ENCODE results near the gene ID2.

ID2 gene

GRCh38 chr2:8643250-8643995 is 38.4 kb upstream of the ID2 start:
- TF ChIP-seq, protein P1, sequence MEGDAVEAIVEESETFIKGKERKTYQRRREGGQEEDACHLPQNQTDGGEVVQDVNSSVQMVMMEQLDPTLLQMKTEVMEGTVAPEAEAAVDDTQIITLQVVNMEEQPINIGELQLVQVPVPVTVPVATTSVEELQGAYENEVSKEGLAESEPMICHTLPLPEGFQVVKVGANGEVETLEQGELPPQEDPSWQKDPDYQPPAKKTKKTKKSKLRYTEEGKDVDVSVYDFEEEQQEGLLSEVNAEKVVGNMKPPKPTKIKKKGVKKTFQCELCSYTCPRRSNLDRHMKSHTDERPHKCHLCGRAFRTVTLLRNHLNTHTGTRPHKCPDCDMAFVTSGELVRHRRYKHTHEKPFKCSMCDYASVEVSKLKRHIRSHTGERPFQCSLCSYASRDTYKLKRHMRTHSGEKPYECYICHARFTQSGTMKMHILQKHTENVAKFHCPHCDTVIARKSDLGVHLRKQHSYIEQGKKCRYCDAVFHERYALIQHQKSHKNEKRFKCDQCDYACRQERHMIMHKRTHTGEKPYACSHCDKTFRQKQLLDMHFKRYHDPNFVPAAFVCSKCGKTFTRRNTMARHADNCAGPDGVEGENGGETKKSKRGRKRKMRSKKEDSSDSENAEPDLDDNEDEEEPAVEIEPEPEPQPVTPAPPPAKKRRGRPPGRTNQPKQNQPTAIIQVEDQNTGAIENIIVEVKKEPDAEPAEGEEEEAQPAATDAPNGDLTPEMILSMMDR (conservative IDR thresholded peaks at IDR 0.05; ENCODE audit: low read depth, low read length), result no peak
- H3K79me2 ChIP-seq (ENCODE audit: insufficient read depth, low read depth), result no peaks in the 10 kb centered on the region
- H2AFZ ChIP-seq (ENCODE audit: low read depth), result no peak overlapping the region
- H3K4me3 ChIP-seq (IDR thresholded peaks at IDR 0.05; ENCODE audit: insufficient read depth, low read depth, low read length), result no peak overlapping the region
- H3K4me2 ChIP-seq, result no peak overlapping the region
- no peaks in the 10 kb centered on the region for H3K27me3 ChIP-seq (ENCODE audit: insufficient read depth, low read depth)
- no peak overlapping the region for H3K27ac ChIP-seq
- H3K36me3 ChIP-seq (ENCODE audit: insufficient read depth), result no peaks in the 10 kb centered on the region
- H3K9ac ChIP-seq, result no peak overlapping the region
- no peaks in the 10 kb centered on the region for H4K20me1 ChIP-seq (ENCODE audit: insufficient read depth)
- H3K4me1 ChIP-seq (ENCODE audit: low read depth, poor library complexity, severe bottlenecking), result no peaks in the 10 kb centered on the region

GRCh38 chr2:8643996-8644356 is 37.9 kb upstream of the ID2 start:
- Histone ChIP-seq H4K20me1 (ENCODE audit: insufficient read depth) (no peaks in the 10 kb centered on the region), H3K27me3 (ENCODE audit: insufficient read depth, low read depth) (no peaks in the 10 kb centered on the region), H3K9ac (no peak overlapping the region), H3K36me3 (ENCODE audit: insufficient read depth) (no peaks in the 10 kb centered on the region), H3K4me2 (no peak overlapping the region), H3K27ac (no peak overlapping the region), H2AFZ (ENCODE audit: low read depth) (no peak overlapping the region), H3K4me3 (IDR thresholded peaks at IDR 0.05; ENCODE audit: insufficient read depth, low read depth, low read length) (no peak overlapping the region), H3K79me2 (ENCODE audit: insufficient read depth, low read depth) (no peaks in the 10 kb centered on the region), H3K4me1 (ENCODE audit: low read depth, poor library complexity, severe bottlenecking) (no peaks in the 10 kb centered on the region)
- TF ChIP-seq, protein P1 (conservative IDR thresholded peaks at IDR 0.05; ENCODE audit: low read depth, low read length), result no peak

DNA sequence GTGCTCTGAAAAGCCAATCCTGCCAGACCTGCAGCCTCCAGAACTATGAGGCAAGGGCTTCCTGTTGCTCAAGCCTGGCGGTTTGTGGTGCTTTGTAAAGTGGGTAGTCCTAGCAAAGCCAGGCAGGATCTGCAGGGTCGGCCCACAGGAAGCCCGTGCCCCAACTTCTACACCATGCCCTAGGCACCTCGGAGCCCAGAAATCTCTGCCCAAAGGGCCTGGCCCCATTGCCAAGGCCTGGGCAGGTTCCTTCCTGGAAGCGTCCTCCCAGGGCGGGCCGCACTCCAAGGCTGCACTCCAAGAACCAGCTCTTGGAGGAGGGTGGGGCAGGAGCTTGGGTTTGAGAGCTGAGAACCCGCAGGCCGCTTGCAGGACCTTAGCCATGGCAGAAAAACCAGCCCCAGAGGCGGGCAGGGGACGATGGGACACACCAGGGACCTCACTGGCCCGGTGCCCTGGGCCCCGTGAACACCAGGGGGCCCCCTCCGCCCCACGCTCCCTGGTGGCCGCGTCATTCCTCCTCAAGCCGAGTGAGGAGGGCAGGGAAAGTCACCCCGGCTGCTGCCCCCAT is 37.2 kb upstream of the ID2 start:
- no peak overlapping the region for H3K9ac ChIP-seq
- no peaks in the 10 kb centered on the region for H4K20me1 ChIP-seq (ENCODE audit: insufficient read depth)
- H3K4me3 ChIP-seq (IDR thresholded peaks at IDR 0.05; ENCODE audit: insufficient read depth, low read depth, low read length), result no peak overlapping the region
- no peak overlapping the region for H3K27ac ChIP-seq
- H2AFZ ChIP-seq (ENCODE audit: low read depth), result no peak overlapping the region
- TF ChIP-seq, protein P1 (conservative IDR thresholded peaks at IDR 0.05; ENCODE audit: low read depth, low read length), result no peak
- H3K4me2 ChIP-seq, result no peak overlapping the region
- H3K27me3 ChIP-seq (ENCODE audit: insufficient read depth, low read depth), result no peaks in the 10 kb centered on the region
- H3K4me1 ChIP-seq (ENCODE audit: low read depth, poor library complexity, severe bottlenecking), result no peaks in the 10 kb centered on the region
- no peaks in the 10 kb centered on the region for H3K79me2 ChIP-seq (ENCODE audit: insufficient read depth, low read depth)
- no peaks in the 10 kb centered on the region for H3K36me3 ChIP-seq (ENCODE audit: insufficient read depth)

GRCh38 chr2:8645176-8645831 is 36.6 kb upstream of the ID2 start:
- Histone ChIP-seq H2AFZ (ENCODE audit: low read depth) (no peak overlapping the region), H3K4me3 (IDR thresholded peaks at IDR 0.05; ENCODE audit: insufficient read depth, low read depth, low read length) (no peak overlapping the region), H3K27ac (no peak overlapping the region), H3K27me3 (ENCODE audit: insufficient read depth, low read depth) (no peaks in the 10 kb centered on the region), H3K4me2 (no peak overlapping the region), H4K20me1 (ENCODE audit: insufficient read depth) (no peaks in the 10 kb centered on the region), H3K79me2 (ENCODE audit: insufficient read depth, low read depth) (no peaks in the 10 kb centered on the region), H3K36me3 (ENCODE audit: insufficient read depth) (no peaks in the 10 kb centered on the region), H3K4me1 (ENCODE audit: low read depth, poor library complexity, severe bottlenecking) (no peaks in the 10 kb centered on the region), H3K9ac (no peak overlapping the region)
- TF ChIP-seq, protein P1 (conservative IDR thresholded peaks at IDR 0.05; ENCODE audit: low read depth, low read length), result no peak
